Stimulated activated CD8-positive, alpha-beta memory T cell treated with anti-CD3 and anti-CD28 coated beads, Interleukin-15, amount 100 ng/mL, for 1 hour (primary cell): Measurements from ENCODE around the gene MTCL1.

ENCODE experiments used
- DNase-seq: peaks from one replicate; pipeline ENCODE4 v3.0.0-alpha.2; 2020; ENCODE audit warnings: low read depth

The MTCL1 gene

GRCh38 chr18:8713691-8714090 lies 8.3 kb downstream of the MTCL1 start:
- no peak for DNase-seq

GRCh38 chr18:8715599-8715998 lies 10.2 kb downstream of the MTCL1 start:
- DNase-seq: no peak

DNA sequence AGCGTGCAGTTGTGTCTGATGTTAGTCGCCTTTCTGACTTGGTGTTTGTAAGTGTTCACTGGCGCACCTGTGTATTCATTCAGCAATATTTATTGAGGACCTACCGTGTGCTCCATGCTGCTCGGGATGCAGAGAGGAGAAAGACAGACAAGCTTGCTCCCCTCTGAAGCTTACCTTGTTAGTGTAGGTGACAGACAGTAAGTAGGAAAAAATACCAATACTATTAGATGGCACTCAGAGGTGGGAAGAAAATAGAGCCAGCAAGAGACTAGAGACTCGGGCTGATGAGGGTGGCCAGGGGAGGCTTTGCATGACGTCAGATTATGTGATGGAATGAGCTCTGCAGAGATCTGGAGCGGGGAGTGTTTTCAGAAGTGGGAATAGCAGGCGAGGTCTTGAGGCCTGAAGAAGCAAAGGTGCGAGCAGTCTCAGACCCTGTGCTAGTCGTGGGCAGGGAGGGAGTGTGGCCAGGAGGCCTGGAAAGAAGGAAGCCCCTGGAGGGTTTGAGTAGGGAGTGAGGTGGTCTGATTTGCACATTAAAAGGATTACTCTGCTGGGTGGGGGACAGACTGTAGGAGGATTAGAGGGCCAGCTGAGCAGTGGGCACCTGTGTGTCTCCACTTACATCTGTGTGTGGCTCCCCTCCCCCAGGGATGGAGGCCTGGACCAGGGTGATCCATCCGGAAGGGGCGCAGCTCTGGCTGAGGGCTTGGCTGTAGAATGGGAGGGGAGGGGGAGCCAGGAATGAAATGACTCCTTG lies 11.8 kb downstream of the MTCL1 start:
- DNase-seq: no peak

GRCh38 chr18:8718401-8718913 lies 13.1 kb downstream of the MTCL1 start:
- DNase-seq: no peak

GRCh38 chr18:8719192-8719591 lies 13.8 kb downstream of the MTCL1 start:
- no peak for DNase-seq

DNA sequence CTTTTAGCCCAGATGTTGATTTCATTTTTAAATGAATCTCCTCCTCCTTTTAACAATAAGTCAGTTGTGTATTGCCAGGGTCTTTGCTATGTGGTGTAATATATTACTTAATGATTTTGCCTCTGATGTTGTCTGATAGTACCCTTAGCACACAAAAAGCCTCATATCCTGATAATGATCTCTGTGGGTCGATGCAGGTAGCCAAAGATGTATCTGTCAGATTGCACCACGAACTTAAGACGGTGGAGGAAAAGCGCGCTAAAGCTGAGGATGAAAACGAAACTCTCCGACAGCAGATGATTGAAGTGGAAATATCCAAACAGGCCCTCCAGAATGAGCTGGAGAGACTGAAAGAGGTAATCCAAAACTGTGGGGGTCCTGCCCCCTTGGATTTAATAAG lies 14.8 kb downstream of the MTCL1 start:
- no peak for DNase-seq

DNA sequence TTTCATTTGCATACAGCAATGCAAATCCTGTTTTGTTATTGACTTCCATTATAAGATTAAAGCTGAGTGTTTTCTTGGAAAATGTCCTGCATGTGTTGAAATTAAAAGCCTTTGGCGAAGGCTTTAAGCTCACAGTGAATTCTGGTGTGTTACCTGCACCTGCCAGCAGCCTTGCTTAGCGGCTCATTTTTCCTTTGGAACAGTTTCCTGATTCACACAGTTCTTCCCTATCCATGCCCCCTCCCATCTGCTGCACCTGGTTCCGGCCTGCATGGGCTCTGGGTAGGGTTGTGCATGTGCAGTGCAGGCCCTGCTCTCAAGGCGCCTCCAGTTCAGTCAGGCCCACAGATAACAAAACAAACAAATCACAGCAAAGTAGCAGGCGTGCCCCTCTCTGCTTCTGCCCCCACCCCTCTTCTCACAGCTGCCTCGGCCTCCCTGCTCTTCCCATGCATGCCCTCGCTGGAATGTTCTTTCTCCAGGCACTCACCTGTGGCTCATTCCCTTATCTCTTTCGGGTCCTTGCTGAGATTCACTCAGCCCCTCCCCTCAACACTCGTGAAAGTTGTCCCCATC lies 15.8 kb downstream of the MTCL1 start:
- DNase-seq: no peak

DNA sequence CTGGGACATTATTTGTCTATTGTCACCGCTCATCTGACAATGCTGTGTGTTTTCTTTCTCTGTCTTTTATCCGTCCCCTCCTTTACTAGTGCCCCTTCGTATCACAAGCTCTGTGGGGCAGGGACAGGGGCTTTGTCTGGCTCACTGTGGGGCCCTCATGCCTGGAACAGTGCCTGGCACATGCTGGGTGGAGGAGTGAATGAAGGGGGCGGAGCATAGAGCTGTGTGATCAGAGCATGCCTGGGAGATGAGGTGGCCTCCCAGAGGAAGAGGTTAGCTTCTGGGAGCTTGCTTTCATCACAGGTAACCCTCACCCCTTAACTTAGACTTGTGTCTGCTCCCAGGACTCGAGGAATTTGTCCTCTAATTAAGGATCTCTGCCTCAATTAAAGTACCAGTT lies 16.4 kb downstream of the MTCL1 start:
- no peak for DNase-seq

DNA sequence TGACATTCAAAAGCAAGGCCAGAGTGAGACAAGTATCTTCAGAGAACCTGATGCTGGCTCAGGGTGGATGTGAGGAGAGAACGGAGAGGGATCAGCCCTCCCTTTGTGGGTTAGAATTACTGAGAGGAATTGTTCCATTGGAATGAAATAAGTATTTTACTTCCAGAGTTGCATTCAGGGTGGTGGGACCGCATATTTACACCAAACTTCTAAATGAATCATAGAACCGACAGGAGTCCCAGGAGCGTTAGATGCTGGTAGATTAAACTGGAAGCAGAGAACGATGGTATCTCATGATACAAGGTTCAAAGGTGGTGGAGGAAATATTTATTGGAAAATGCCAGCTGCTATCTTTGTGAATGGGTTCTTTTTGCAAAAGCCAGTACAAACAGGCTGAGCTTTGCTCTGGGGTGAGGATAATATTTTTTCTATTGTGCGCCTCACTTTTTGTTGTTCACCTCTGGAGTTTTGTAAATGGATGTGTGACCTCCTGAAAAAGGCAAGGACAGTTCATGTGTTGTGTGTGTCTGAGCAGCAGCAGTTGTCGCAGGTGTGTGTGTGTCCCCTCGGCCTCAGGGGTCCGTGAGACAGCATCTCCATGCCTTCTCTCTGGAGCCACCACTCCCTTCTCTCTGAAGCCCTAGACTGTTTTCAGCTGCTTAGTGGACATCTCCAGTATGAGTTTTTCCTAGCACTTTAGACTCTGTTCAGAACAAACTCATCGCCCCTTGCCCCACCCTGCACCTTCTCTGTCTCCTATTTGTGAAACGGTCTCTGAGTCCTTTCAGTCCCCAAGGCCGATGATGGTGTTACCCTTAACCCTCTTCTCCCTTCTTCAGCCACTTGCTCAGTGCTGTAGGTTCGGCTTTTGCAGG lies 17.8 kb downstream of the MTCL1 start:
- DNase-seq: no peak

DNA sequence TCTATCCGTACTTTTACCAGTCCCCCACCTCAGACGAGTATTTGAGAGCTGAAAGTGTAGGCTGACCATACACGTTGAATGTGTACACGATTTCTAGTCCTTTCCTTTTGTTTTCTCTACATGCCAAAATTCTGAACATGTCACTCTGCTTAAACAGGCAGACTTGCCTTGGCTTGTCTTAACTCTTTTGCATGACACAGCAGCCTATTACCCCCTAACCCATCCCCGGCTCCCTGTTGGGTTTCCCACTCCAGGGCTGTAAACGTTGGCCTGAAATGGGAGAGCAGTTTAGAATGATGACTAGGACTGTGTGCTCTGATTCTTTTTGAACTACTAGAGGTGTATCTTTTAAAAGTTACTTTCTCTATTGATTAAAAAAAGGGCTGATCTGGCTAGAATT lies 19.1 kb downstream of the MTCL1 start:
- DNase-seq: no peak

DNA sequence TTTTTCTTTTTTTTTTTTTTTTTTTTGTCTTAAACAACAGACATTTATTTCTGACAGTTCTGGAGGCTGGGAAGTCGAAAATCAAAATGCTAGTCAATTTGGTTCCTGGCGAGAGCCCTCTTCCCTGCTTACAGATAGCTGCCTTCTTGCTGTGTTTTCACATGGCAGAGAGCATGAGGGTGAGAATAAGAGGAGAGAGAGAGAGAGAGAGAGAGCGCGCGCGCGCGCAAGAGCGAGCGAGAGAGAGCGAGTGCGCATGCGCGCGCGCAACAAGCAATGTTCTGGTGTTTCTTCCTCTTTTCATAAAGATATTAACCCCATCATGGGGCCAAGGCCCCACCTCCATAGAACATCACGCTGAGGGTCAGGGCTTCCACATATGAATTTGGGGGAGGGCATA lies 20.9 kb downstream of the MTCL1 start:
- DNase-seq: no peak

GRCh38 chr18:8726963-8727705 lies 21.8 kb downstream of the MTCL1 start:
- DNase-seq: no peak

DNA sequence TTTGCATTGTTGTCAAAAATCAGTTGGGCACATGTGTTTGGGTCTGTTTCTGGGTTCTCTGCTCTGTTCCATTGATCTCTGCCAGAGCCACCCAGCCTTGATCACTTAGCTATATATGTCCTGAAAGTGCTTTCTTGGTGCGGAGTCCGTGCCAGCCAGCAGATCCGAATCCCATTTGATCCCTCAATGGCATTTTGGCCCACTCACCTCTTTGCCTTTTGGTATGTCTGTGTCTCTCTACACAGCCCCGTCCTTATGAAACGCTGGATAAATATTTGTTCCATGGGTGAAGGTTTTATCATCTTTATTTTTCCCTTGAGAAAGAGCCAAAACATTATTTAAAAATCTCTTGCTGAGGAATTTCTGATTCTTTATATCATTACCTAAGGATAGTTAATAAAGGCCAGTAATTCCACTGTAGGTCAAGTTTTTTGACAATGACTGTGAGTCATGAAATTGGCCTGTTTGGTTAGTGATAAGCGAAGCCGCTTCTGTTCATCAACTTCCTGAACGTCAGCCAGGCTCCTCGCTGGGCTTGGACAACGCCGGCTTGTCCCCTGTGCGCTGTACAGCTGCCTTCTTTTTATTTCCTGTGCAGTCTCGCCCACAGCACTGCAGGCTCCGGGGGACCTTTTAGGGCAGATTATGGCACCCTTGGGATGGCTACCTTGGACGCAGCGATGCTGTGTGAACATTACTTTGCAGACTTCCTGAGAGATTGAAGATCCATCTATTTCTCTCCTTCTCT lies 24.9 kb downstream of the MTCL1 start:
- no peak for DNase-seq

- no peak for DNase-seq
Measured at GRCh38 chr18:8732442-8733360, 27.3 kb downstream of the MTCL1 start.

- no peak for DNase-seq
Measured at GRCh38 chr18:8734496-8734895, 29.1 kb downstream of the MTCL1 start.

GRCh38 chr18:8735274-8735673 lies 29.9 kb downstream of the MTCL1 start:
- DNase-seq: no peak

- DNase-seq: no peak
Measured at GRCh38 chr18:8741117-8741516, 35.8 kb downstream of the MTCL1 start.

DNA sequence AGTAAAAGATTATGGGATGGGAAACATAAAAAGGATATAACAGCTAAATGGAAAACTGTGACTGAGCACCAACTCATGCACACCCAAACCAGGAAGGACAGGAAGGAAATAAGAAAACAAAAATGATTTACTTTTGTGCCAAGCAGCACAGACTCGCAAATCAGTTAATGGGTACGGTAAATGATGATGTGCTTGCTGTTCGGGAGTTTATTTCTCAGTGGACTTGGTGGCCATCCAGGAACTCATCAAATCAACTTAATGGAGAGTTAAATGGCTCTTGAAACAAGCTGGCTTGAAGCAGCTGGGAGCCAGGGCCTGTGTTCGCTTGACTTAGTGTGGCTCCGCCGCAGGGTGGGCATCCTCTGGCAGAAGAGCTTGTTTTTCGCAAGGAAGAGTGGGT lies 36.2 kb downstream of the MTCL1 start:
- no peak for DNase-seq

- DNase-seq: no peak
Measured at GRCh38 chr18:8742387-8743361, 37.3 kb downstream of the MTCL1 start.
